ENCODE data around the gene VAV3. TPM values are rescaled to one million over a fixed set of nuclear protein-coding genes. Genes with fewer than 3 reads are reported as not detected.

VAV3 gene
- total and polyA plus RNA-seq, 9 of the 15 experiments (the other 6 are each of a cell fraction or from before 2014, with no cell fraction given), result not detected

- Histone ChIP-seq H3K36me3 (ENCODE audit: control insufficient read depth, insufficient read depth, low read length) (no peaks in the 10 kb centered on the region), H3K4me2 (ENCODE audit: insufficient read depth, low read length) (no peak overlapping the region), H3K9ac (ENCODE audit: insufficient read depth in 1 of 2, low read depth in 2 of 2, low read length in 2 of 2) (no peak overlapping the region), H3K4me3 (no peak overlapping the region), H3K9me1 (ENCODE audit: control insufficient read depth, insufficient read depth, low read length) (no peaks in the 10 kb centered on the region), H3K79me2 (ENCODE audit: control insufficient read depth, insufficient read depth, low read length) (no peaks in the 10 kb centered on the region), H3K9me3 (replicated peaks; ENCODE audit: control insufficient read depth, insufficient read depth, low read depth, low read length) (no peaks in the 10 kb centered on the region; the same call in 1 of the 2 replicates), H2AFZ (ENCODE audit: low read depth, low read length) (no peak overlapping the region), H3K4me1 (replicated peaks in 1 of 2; ENCODE audit: control insufficient read depth in 2 of 2, insufficient read depth in 2 of 2, low read length in 2 of 2) (no peaks in the 10 kb centered on the region), H3K27me3 (ENCODE audit: control insufficient read depth in 2 of 2, insufficient read depth in 2 of 2, low read length in 2 of 2) (no peaks in the 10 kb centered on the region), H3K27ac (ENCODE audit: extremely low read depth, low read depth, low read length) (no peak overlapping the region), H4K20me1 (replicated peaks; ENCODE audit: control insufficient read depth, insufficient read depth, low read length) (no peaks in the 10 kb centered on the region)
- ChIA-PET CTCF (ENCODE audit: low intra/inter-chr PET ratio) (no interaction called here), POLR2A (no interaction called here)
- in situ Hi-C loops (cut with MboI), result no loop called here
- BruUV-seq (replicated peaks), result no TSS peak
- no peak for FAIRE-seq
- intact Hi-C loops (cut with micrococcal nuclease), result no loop called here
- DNase-seq (ENCODE audit: extremely low read depth in 1 of 4, low spot score in 3 of 4), result no peak
- 0% methylated on average over 1 of the region's 1 CpG for WGBS (ENCODE audit: insufficient coverage, low coverage, missing lambda C conversion rate)
- no peak for ATAC-seq
- TF ChIP-seq ELF2 (CRISPR knock-in tag; IDR thresholded peaks at IDR 0.05), result no peak
- TF ChIP-seq RBM25 (IDR thresholded peaks at IDR 0.05; ENCODE audit: low read depth, low read length, severe bottlenecking), result peak; percentile 10
Measured at GRCh38 chr1:107674486-107674885, 290.5 kb downstream of the VAV3 start.

DNA sequence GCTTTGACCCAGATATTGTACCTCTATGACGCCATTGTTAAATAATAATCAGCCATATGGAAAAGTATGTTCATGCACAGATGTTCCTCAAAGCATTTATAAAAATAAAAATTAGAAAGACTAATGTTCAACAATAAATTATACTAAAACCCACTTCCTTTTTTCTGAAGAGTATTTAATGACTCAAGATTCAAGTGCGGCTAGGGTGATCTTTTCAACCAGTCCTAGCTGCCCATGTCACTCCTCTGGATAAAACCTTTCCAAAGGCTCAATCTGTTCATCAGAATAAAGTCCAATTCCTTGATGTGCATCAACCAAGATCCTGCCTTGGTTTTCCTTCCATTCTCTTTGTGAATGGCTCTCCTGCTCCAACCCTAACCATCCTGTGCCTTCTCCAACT lies 292.0 kb downstream of the VAV3 start:
- intact Hi-C loops (cut with micrococcal nuclease) (no loop called here), in situ Hi-C loops (cut with MboI) (no loop called here)
- H3K4me1 ChIP-seq (replicated peaks in 1 of 2; ENCODE audit: control insufficient read depth in 2 of 2, insufficient read depth in 2 of 2, low read length in 2 of 2), result no peaks in the 10 kb centered on the region
- H3K9ac ChIP-seq (ENCODE audit: insufficient read depth in 1 of 2, low read depth in 2 of 2, low read length in 2 of 2), result no peak overlapping the region
- FAIRE-seq, result no peak
- no peak overlapping the region for H3K4me2 ChIP-seq (ENCODE audit: insufficient read depth, low read length)
- 3% methylated on average over 2 of the region's 2 CpGs for WGBS (ENCODE audit: insufficient coverage, low coverage, missing lambda C conversion rate)
- H3K9me3 ChIP-seq (replicated peaks; ENCODE audit: control insufficient read depth, insufficient read depth, low read depth, low read length), result no peaks in the 10 kb centered on the region; the same call in 1 of the 2 replicates
- POLR2A ChIA-PET, result no interaction called here
- H3K4me3 ChIP-seq, result no peak overlapping the region
- no peak overlapping the region for H3K27ac ChIP-seq (ENCODE audit: extremely low read depth, low read depth, low read length)
- CTCF ChIA-PET (ENCODE audit: low intra/inter-chr PET ratio), result no interaction called here
- H3K36me3 ChIP-seq (ENCODE audit: control insufficient read depth, insufficient read depth, low read length), result no peaks in the 10 kb centered on the region
- DNase-seq (ENCODE audit: extremely low read depth in 1 of 4, low spot score in 3 of 4), result no peak
- no peaks in the 10 kb centered on the region for H3K27me3 ChIP-seq (ENCODE audit: control insufficient read depth in 2 of 2, insufficient read depth in 2 of 2, low read length in 2 of 2)
- ATAC-seq, result no peak
- BruUV-seq (replicated peaks), result no TSS peak
- H3K79me2 ChIP-seq (ENCODE audit: control insufficient read depth, insufficient read depth, low read length), result no peaks in the 10 kb centered on the region
- H3K9me1 ChIP-seq (ENCODE audit: control insufficient read depth, insufficient read depth, low read length), result no peaks in the 10 kb centered on the region
- no peak overlapping the region for H2AFZ ChIP-seq (ENCODE audit: low read depth, low read length)
- no peaks in the 10 kb centered on the region for H4K20me1 ChIP-seq (replicated peaks; ENCODE audit: control insufficient read depth, insufficient read depth, low read length)
- TF ChIP-seq, protein P1, sequence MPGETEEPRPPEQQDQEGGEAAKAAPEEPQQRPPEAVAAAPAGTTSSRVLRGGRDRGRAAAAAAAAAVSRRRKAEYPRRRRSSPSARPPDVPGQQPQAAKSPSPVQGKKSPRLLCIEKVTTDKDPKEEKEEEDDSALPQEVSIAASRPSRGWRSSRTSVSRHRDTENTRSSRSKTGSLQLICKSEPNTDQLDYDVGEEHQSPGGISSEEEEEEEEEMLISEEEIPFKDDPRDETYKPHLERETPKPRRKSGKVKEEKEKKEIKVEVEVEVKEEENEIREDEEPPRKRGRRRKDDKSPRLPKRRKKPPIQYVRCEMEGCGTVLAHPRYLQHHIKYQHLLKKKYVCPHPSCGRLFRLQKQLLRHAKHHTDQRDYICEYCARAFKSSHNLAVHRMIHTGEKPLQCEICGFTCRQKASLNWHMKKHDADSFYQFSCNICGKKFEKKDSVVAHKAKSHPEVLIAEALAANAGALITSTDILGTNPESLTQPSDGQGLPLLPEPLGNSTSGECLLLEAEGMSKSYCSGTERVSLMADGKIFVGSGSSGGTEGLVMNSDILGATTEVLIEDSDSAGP (CRISPR knock-in tag; IDR thresholded peaks at IDR 0.05), result no peak
- no peak for TF ChIP-seq EZH2 (IDR thresholded peaks at IDR 0.05; ENCODE audit: borderline replicate concordance, low read depth, low read length)
- TF ChIP-seq CHD1 (IDR thresholded peaks at IDR 0.05; ENCODE audit: low read length), result no peak
- TF ChIP-seq PTRF (tag; IDR thresholded peaks at IDR 0.05), result no peak
- no peak for TF ChIP-seq SMAD3 (CRISPR knock-in tag; conservative IDR thresholded peaks at IDR 0.05)
- no peak for TF ChIP-seq DACH1 (IDR thresholded peaks at IDR 0.05; ENCODE audit: partially characterized antibody)
- TF ChIP-seq SLC30A9 (CRISPR knock-in tag; IDR thresholded peaks at IDR 0.05), result no peak
- no peak for TF ChIP-seq ZNF592 (IDR thresholded peaks at IDR 0.05)
- TF ChIP-seq PHB (CRISPR knock-in tag; IDR thresholded peaks at IDR 0.05), result no peak
- TF ChIP-seq ZNF384 (IDR thresholded peaks at IDR 0.05; ENCODE audit: low read depth, low read length), result no peak
